ENCODE measurements around the gene NPHP3. TPM values are rescaled to one million over a fixed set of nuclear protein-coding genes. Genes with fewer than 3 reads are reported as not detected.

Gene NPHP3
- total RNA-seq, 1 donor: 41.3 TPM

- H2AFZ ChIP-seq (ENCODE audit: low read length): peak overlapping the region; percentile 70
- H3K4me2 ChIP-seq (ENCODE audit: insufficient read depth, low read length): peak overlapping the region; percentile 85
- H4K20me1 ChIP-seq (ENCODE audit: insufficient read depth, low read length): peaks cover 8% of the 10 kb centered on the region
- H3K4me3 ChIP-seq (ENCODE audit: insufficient read depth, low read length): peak overlapping the region; percentile 92
- peaks cover 19% of the 10 kb centered on the region for H3K4me1 ChIP-seq (ENCODE audit: insufficient read depth, low read length)
- H3K27ac ChIP-seq (ENCODE audit: low read depth, low read length): peak overlapping the region; percentile 37
- no peaks in the 10 kb centered on the region for H3K9me3 ChIP-seq (ENCODE audit: low read depth, low read length)
- TF ChIP-seq CTCF (IDR thresholded peaks at IDR 0.05; ENCODE audit: extremely low read depth, low read depth, low read length): peak; percentile 33
- peaks cover 11% of the 10 kb centered on the region for H3K36me3 ChIP-seq (ENCODE audit: insufficient read depth, low read length)
- H3K27me3 ChIP-seq (ENCODE audit: insufficient read depth, low read length): no peaks in the 10 kb centered on the region
- DNase-seq (ENCODE audit: insufficient read length, low spot score, missing footprints): peak; percentile 94
- H3K79me2 ChIP-seq (ENCODE audit: insufficient read depth, low read length): peaks cover 33% of the 10 kb centered on the region
These were observed 587 bp downstream of the NPHP3 start for GRCh38 chr3:132721479-132722164.

GRCh38 chr3:132720228-132720627 is 2.0 kb downstream of the NPHP3 start:
- H3K9me3 ChIP-seq (ENCODE audit: low read depth, low read length): no peaks in the 10 kb centered on the region
- TF ChIP-seq CTCF (IDR thresholded peaks at IDR 0.05; ENCODE audit: extremely low read depth, low read depth, low read length): no peak
- H2AFZ ChIP-seq (ENCODE audit: low read length): no peak overlapping the region
- H3K27ac ChIP-seq (ENCODE audit: low read depth, low read length): no peak overlapping the region
- H3K27me3 ChIP-seq (ENCODE audit: insufficient read depth, low read length): no peaks in the 10 kb centered on the region
- peaks cover 19% of the 10 kb centered on the region for H3K4me1 ChIP-seq (ENCODE audit: insufficient read depth, low read length)
- peaks cover 8% of the 10 kb centered on the region for H4K20me1 ChIP-seq (ENCODE audit: insufficient read depth, low read length)
- DNase-seq (ENCODE audit: insufficient read length, low spot score, missing footprints): no peak
- peak overlapping the region; percentile 85 for H3K4me2 ChIP-seq (ENCODE audit: insufficient read depth, low read length)
- peaks cover 20% of the 10 kb centered on the region for H3K36me3 ChIP-seq (ENCODE audit: insufficient read depth, low read length)
- H3K4me3 ChIP-seq (ENCODE audit: insufficient read depth, low read length): peak overlapping the region; percentile 92
- peaks cover 36% of the 10 kb centered on the region for H3K79me2 ChIP-seq (ENCODE audit: insufficient read depth, low read length)

- H3K79me2 ChIP-seq (ENCODE audit: insufficient read depth, low read length): peaks cover 28% of the 10 kb centered on the region
- H4K20me1 ChIP-seq (ENCODE audit: insufficient read depth, low read length): peaks cover 8% of the 10 kb centered on the region
- TF ChIP-seq CTCF (IDR thresholded peaks at IDR 0.05; ENCODE audit: extremely low read depth, low read depth, low read length): no peak
These were observed 5.8 kb downstream of the NPHP3 start for GRCh38 chr3:132716372-132716771.

GRCh38 chr3:132713977-132714727 is 8.1 kb downstream of the NPHP3 start:
- peaks cover 11% of the 10 kb centered on the region for H3K79me2 ChIP-seq (ENCODE audit: insufficient read depth, low read length)
- H3K4me1 ChIP-seq (ENCODE audit: insufficient read depth, low read length): no peaks in the 10 kb centered on the region
- H3K9me3 ChIP-seq (ENCODE audit: low read depth, low read length): no peaks in the 10 kb centered on the region
- no peaks in the 10 kb centered on the region for H3K27me3 ChIP-seq (ENCODE audit: insufficient read depth, low read length)
- H3K36me3 ChIP-seq (ENCODE audit: insufficient read depth, low read length): peaks cover 53% of the 10 kb centered on the region
- no peak overlapping the region for H2AFZ ChIP-seq (ENCODE audit: low read length)
- TF ChIP-seq CTCF (IDR thresholded peaks at IDR 0.05; ENCODE audit: extremely low read depth, low read depth, low read length): no peak
- H4K20me1 ChIP-seq (ENCODE audit: insufficient read depth, low read length): no peaks in the 10 kb centered on the region
- no peak overlapping the region for H3K27ac ChIP-seq (ENCODE audit: low read depth, low read length)
- no peak overlapping the region for H3K4me3 ChIP-seq (ENCODE audit: insufficient read depth, low read length)
- no peak overlapping the region for H3K4me2 ChIP-seq (ENCODE audit: insufficient read depth, low read length)
- no peak for DNase-seq (ENCODE audit: insufficient read length, low spot score, missing footprints)

More at GRCh38 chr3:132716372-132716771, 5.8 kb downstream of the NPHP3 start:
- Histone ChIP-seq H3K9me3 (ENCODE audit: low read depth, low read length) (no peaks in the 10 kb centered on the region), H2AFZ (ENCODE audit: low read length) (no peak overlapping the region), H3K4me3 (ENCODE audit: insufficient read depth, low read length) (no peak overlapping the region), H3K27ac (ENCODE audit: low read depth, low read length) (no peak overlapping the region), H3K27me3 (ENCODE audit: insufficient read depth, low read length) (no peaks in the 10 kb centered on the region), H3K36me3 (ENCODE audit: insufficient read depth, low read length) (peaks cover 40% of the 10 kb centered on the region), H3K4me2 (ENCODE audit: insufficient read depth, low read length) (no peak overlapping the region), H3K4me1 (ENCODE audit: insufficient read depth, low read length) (peaks cover 11% of the 10 kb centered on the region)
- DNase-seq (ENCODE audit: insufficient read length, low spot score, missing footprints): no peak
